CD14-positive monocyte (primary cell): ENCODE data around the gene USP49. TPM values are rescaled to one million over a fixed set of nuclear protein-coding genes. Genes with fewer than 3 reads are reported as not detected.

Experiments
- DNase-seq, 3 donors: peaks; one replicate each; pipeline ENCODE4 v3.0.0-alpha.2; 2011 to 2022
- H2AFZ ChIP-seq: 2 replicates; pipeline ENCODE4 v1.6.0; 2012; ENCODE audit warnings: mild to moderate bottlenecking, low read depth, low read length, inconsistent platforms; ENCODE audit not compliant: insufficient read depth, poor library complexity, severe bottlenecking
- H3K27ac ChIP-seq, 2 donors: 1 replicate in 1 of 2; 2 replicates in 1 of 2; pipeline ENCODE4 v1.5.1; 2012 to 2013; ENCODE audit warnings: low read length in 2 of 2, control low read depth in 1 of 2, inconsistent platforms in 1 of 2, low read depth in 1 of 2, mild to moderate bottlenecking in 1 of 2
- H3K27me3 ChIP-seq, 2 donors: one replicate each; pipeline versions ENCODE4 v1.6.0 to v1.6.1; 2011 to 2013; ENCODE audit warnings: low read length in 2 of 2; ENCODE audit not compliant: control insufficient read depth in 2 of 2, insufficient read depth in 2 of 2
- H3K36me3 ChIP-seq, 2 donors: replicated peaks in 1 of 2; 1 replicate in 1 of 2; 2 replicates in 1 of 2; pipeline versions ENCODE4 v1.5.1 to v1.6.1; 2012 to 2013; ENCODE audit warnings: low read length in 2 of 2, control low read depth in 1 of 2, inconsistent platforms in 1 of 2, mild to moderate bottlenecking in 1 of 2; ENCODE audit not compliant: insufficient read depth in 2 of 2, control insufficient read depth in 1 of 2
- H3K4me1 ChIP-seq, 2 donors: 1 replicate in 1 of 2; 2 replicates in 1 of 2; pipeline versions ENCODE4 v1.5.1 to v1.6.1; 2012 to 2013; ENCODE audit warnings: low read length in 2 of 2, control low read depth in 1 of 2, inconsistent platforms in 1 of 2, mild to moderate bottlenecking in 1 of 2, moderate library complexity in 1 of 2; ENCODE audit not compliant: insufficient read depth in 2 of 2, control insufficient read depth in 1 of 2
- H3K4me2 ChIP-seq: replicated peaks from 2 replicates; pipeline ENCODE3; 2012; ENCODE audit warnings: low read length, moderate library complexity, mild to moderate bottlenecking; ENCODE audit not compliant: poor library complexity, severe bottlenecking; ENCODE audit errors: extremely low read depth
- H3K4me3 ChIP-seq, 3 experiments: fragments of 200-600 bp in 1 of 3; sonication (generic) in 1 of 3; replicated peaks in 1 of 3; 1 replicate in 2 of 3; 2 replicates in 1 of 3; pipeline ENCODE4 v1.5.1; 2011 to 2013; ENCODE audit warnings: low read length in 3 of 3, mild to moderate bottlenecking in 3 of 3, control low read depth in 2 of 3, low read depth in 2 of 3, inconsistent platforms in 1 of 3, moderate library complexity in 1 of 3
- H3K79me2 ChIP-seq: 2 replicates; pipeline ENCODE4 v1.6.0; 2012; ENCODE audit warnings: mild to moderate bottlenecking, control low read depth, inconsistent platforms, low read length, moderate library complexity; ENCODE audit not compliant: insufficient read depth
- H3K9ac ChIP-seq: 2 replicates; pipeline ENCODE4 v1.6.0; 2017; ENCODE audit warnings: low read length, mild to moderate bottlenecking; ENCODE audit not compliant: insufficient read depth, poor library complexity, severe bottlenecking
- H3K9me3 ChIP-seq, 2 donors: replicated peaks in 1 of 2; 1 replicate in 1 of 2; 2 replicates in 1 of 2; pipeline versions ENCODE4 v1.5.1 to v1.6.1; 2012 to 2013; ENCODE audit warnings: low read length in 2 of 2, control low read depth in 1 of 2; ENCODE audit not compliant: control insufficient read depth in 1 of 2, insufficient read depth in 1 of 2
- H4K20me1 ChIP-seq: 2 replicates; pipeline ENCODE4 v1.6.0; 2012; ENCODE audit warnings: mild to moderate bottlenecking, low read length, control low read depth, moderate library complexity; ENCODE audit not compliant: insufficient read depth
- H3K27ac Mint-ChIP-seq, 7 donors: one replicate each; pipeline ENCODE4 v1.8.0; 2020; ENCODE audit warnings: mild to moderate bottlenecking in 7 of 7, mixed read lengths in 7 of 7, moderate library complexity in 6 of 7, inconsistent platforms in 2 of 7
- H3K27me3 Mint-ChIP-seq, 3 donors: one replicate each; pipeline ENCODE4 v1.8.0; 2021 to 2022; ENCODE audit warnings: low read depth in 3 of 3, mild to moderate bottlenecking in 3 of 3, mixed read lengths in 3 of 3, moderate library complexity in 3 of 3, inconsistent platforms in 1 of 3
- H3K36me3 Mint-ChIP-seq, 2 donors: one replicate each; pipeline ENCODE4 v1.8.0; 2020; ENCODE audit warnings: mixed read lengths in 2 of 2, inconsistent platforms in 1 of 2, mild to moderate bottlenecking in 1 of 2
- H3K4me1 Mint-ChIP-seq: one replicate; pipeline ENCODE4 v1.8.0; 2020; ENCODE audit warnings: mild to moderate bottlenecking, mixed read lengths
- H3K4me3 Mint-ChIP-seq, 2 donors: one replicate each; pipeline ENCODE4 v1.8.0; 2020; ENCODE audit warnings: mild to moderate bottlenecking in 2 of 2, mixed read lengths in 2 of 2, moderate library complexity in 1 of 2
- H3K9me3 Mint-ChIP-seq, 7 donors: one replicate each; pipeline ENCODE4 v1.8.0; 2020 to 2022; ENCODE audit warnings: mixed read lengths in 7 of 7, mild to moderate bottlenecking in 6 of 7, moderate library complexity in 6 of 7, inconsistent platforms in 2 of 7
- CTCF ChIP-seq: fragments of 200-600 bp; IDR thresholded peaks from one replicate; pipeline ENCODE4 v1.8.0; 2022; ENCODE audit warnings: antibody characterized with exemption, mild to moderate bottlenecking
- WGBS: methylation state at CpG from one replicate; pipeline ENCODE4 v1.1.5; 2013; ENCODE audit warnings: missing lambda C conversion rate; ENCODE audit not compliant: insufficient coverage; 5-methylcytosine and 5-hydroxymethylcytosine counted together
- intact Hi-C, 2 donors: fragments of 100-400 bp; cut with micrococcal nuclease; formaldehyde crosslinking; loops; one replicate each; pipeline versions ENCODE4 v1.15.0 to v1.15.1; 2023
- polyA plus RNA-seq, 3 donors: library from polyadenylated mRNA; depleted of rRNA in 1 of 3; unstranded in 2 of 3; stranded (reverse) in 1 of 3; fragments of 300-500 nt in 2 of 3; fragments of >200 nt in 1 of 3; fragmentation: Illumina TruSeq in 2 of 3; gene quantifications; 1 replicate in 2 of 3; 2 replicates in 1 of 3; pipeline ENCODE4 v1.2.3, GENCODE V29; 2012 to 2021

Gene USP49
- polyA plus RNA-seq, 3 donors, result 0.08 to 4.8 (median 0.37) TPM

GRCh38 chr6:41826343-41827022 lies 68.7 kb downstream of the USP49 start:
- intact Hi-C loops, result no loop called here
- WGBS, result 83% methylated on average over 1 of the region's 2 CpGs
- Histone ChIP-seq H4K20me1 (no peaks in the 10 kb centered on the region), H3K4me2 (no peak overlapping the region), H3K27ac (no peak overlapping the region), H3K4me3 (no peak overlapping the region), H3K36me3 (no peaks in the 10 kb centered on the region), H2AFZ (no peak overlapping the region), H3K27me3 (no peaks in the 10 kb centered on the region), H3K9ac (no peak overlapping the region), H3K79me2 (no peaks in the 10 kb centered on the region), H3K9me3 (no peaks in the 10 kb centered on the region), H3K4me1 (peaks cover 7 to 9% of the 10 kb centered on the region in 2 donors)
- H3K4me3 Mint-ChIP-seq, result no peak overlapping the region
- peaks cover 5 to 6% of the 10 kb centered on the region in 2 donors for H3K36me3 Mint-ChIP-seq
- H3K27me3 Mint-ChIP-seq, result no peaks in the 10 kb centered on the region
- no peaks in the 10 kb centered on the region for H3K9me3 Mint-ChIP-seq
- DNase-seq, result no peak
- peaks cover 11% of the 10 kb centered on the region for H3K4me1 Mint-ChIP-seq
- H3K27ac Mint-ChIP-seq, result no peak overlapping the region
- no peak for TF ChIP-seq CTCF

- H3K27me3 ChIP-seq, result no peaks in the 10 kb centered on the region
- Mint-ChIP-seq H3K4me3 (peak overlapping the region in 1 of 2 donors; percentile 42), H3K27ac (peak overlapping the region in 1 of 7 donors; percentile 66), H3K36me3 (peaks cover 2 to 4% of the 10 kb centered on the region in 2 donors), H3K4me1 (peaks cover 17% of the 10 kb centered on the region), H3K9me3 (no peaks in the 10 kb centered on the region), H3K27me3 (no peaks in the 10 kb centered on the region)
- peak overlapping the region; percentile 7 for H3K4me2 ChIP-seq
- no peaks in the 10 kb centered on the region for H4K20me1 ChIP-seq
- no peak overlapping the region for H3K9ac ChIP-seq
- no peaks in the 10 kb centered on the region for H3K79me2 ChIP-seq
- DNase-seq, result peak; percentile 9 to 64 (median 19)
- H3K4me1 ChIP-seq, result peaks cover 7 to 9% of the 10 kb centered on the region in 2 donors
- no peaks in the 10 kb centered on the region for H3K9me3 ChIP-seq
- H3K27ac ChIP-seq, result no peak overlapping the region
- H3K36me3 ChIP-seq, result no peaks in the 10 kb centered on the region
- TF ChIP-seq CTCF, result no peak
- WGBS, result 62% methylated on average over 3 of the region's 13 CpGs
- H3K4me3 ChIP-seq, result no peak overlapping the region
- no peak overlapping the region for H2AFZ ChIP-seq
- intact Hi-C loops, result no loop called here
Measured at GRCh38 chr6:41824571-41825569, 70.3 kb downstream of the USP49 start.
